K562 (cell line): ENCODE measurements around the gene IQCC. TPM values are rescaled to one million over a fixed set of nuclear protein-coding genes. Genes with fewer than 3 reads are reported as not detected.

Experiments
- DDX20 ChIP-seq: fragments of 450-650 bp; IDR thresholded peaks from 2 replicates; pipeline ENCODE4 v1.6.1; 2016; ENCODE audit warnings: missing genetic modification characterization, low read depth, mild to moderate bottlenecking, missing compliant biosample characterization, moderate library complexity
- EZH2 ChIP-seq: IDR thresholded peaks from 2 replicates; pipeline ENCODE4 v1.6.1; 2012; ENCODE audit warnings: low read depth, mild to moderate bottlenecking, inconsistent platforms, low read length, borderline replicate concordance
- GABPB1 ChIP-seq: sonication (generic); formaldehyde crosslinking; IDR thresholded peaks from 2 replicates; pipeline ENCODE4 v1.8.0; 2022; ENCODE audit warnings: mild to moderate bottlenecking, missing genetic modification reagents
- HBP1 ChIP-seq: fragments of 450-650 bp; formaldehyde crosslinking; IDR thresholded peaks from 2 replicates; pipeline ENCODE4 v1.4.0; 2022; ENCODE audit warnings: missing genetic modification characterization
- HDAC6 ChIP-seq: IDR thresholded peaks from 2 replicates; pipeline ENCODE4 v1.6.1; 2012; ENCODE audit warnings: low read depth, mild to moderate bottlenecking, control low read depth, inconsistent platforms, low read length, moderate library complexity
- MAFG ChIP-seq: fragments of 450-650 bp; conservative IDR thresholded peaks from 2 replicates; pipeline ENCODE4 v1.6.1; 2016; ENCODE audit warnings: missing genetic modification characterization, missing compliant biosample characterization
- NFXL1 ChIP-seq: fragments of 450-650 bp; formaldehyde crosslinking; IDR thresholded peaks from 2 replicates; pipeline ENCODE4 v1.4.0; 2021; ENCODE audit warnings: mild to moderate bottlenecking
- OTX1 ChIP-seq: fragments of 450-650 bp; formaldehyde crosslinking; IDR thresholded peaks from 2 replicates; pipeline ENCODE4 v1.4.0; 2022; ENCODE audit warnings: mild to moderate bottlenecking
- PCBP2 ChIP-seq: fragments of 200-400 bp; formaldehyde crosslinking; IDR thresholded peaks from 2 replicates; pipeline ENCODE4 v1.6.1; 2018; ENCODE audit warnings: low read length, low read depth, mild to moderate bottlenecking, moderate library complexity; ENCODE audit not compliant: poor library complexity, severe bottlenecking
- POLR2AphosphoS2 ChIP-seq: IDR thresholded peaks from 2 replicates; pipeline ENCODE4 v1.6.1; 2012; ENCODE audit warnings: low read length, improper control_type of control experiment
- RAD21 ChIP-seq, 2 experiments: fragments of 250-450 bp in 1 of 2; fragments of 450-650 bp in 1 of 2; sonication (Bioruptor Pico) in 1 of 2; formaldehyde crosslinking in 1 of 2; IDR thresholded peaks in 1 of 2; conservative IDR thresholded peaks in 1 of 2; 2 replicates each; pipeline versions ENCODE4 v1.4.0 to v1.8.0; 2020 to 2022; ENCODE audit warnings: mild to moderate bottlenecking in 2 of 2, moderate library complexity in 1 of 2
- THRB ChIP-seq: fragments of 450-650 bp; formaldehyde crosslinking; conservative IDR thresholded peaks from 2 replicates; pipeline ENCODE4 v1.4.0; 2022; ENCODE audit warnings: mild to moderate bottlenecking, missing genetic modification characterization
- ZBTB1 ChIP-seq: sonication (generic); formaldehyde crosslinking; IDR thresholded peaks from 2 replicates; pipeline ENCODE4 v1.8.1; 2023; ENCODE audit warnings: missing genetic modification reagents, low read depth, mild to moderate bottlenecking, borderline replicate concordance
- ZBTB9 ChIP-seq: fragments of 450-650 bp; formaldehyde crosslinking; IDR thresholded peaks from 2 replicates; pipeline ENCODE4 v1.4.0; 2020; ENCODE audit warnings: mild to moderate bottlenecking, moderate library complexity
- ZFP1 ChIP-seq: fragments of 450-650 bp; formaldehyde crosslinking; IDR thresholded peaks from 2 replicates; pipeline ENCODE4 v1.4.0; 2020; ENCODE audit warnings: mild to moderate bottlenecking, mixed read lengths
- ZFPM2 ChIP-seq: fragments of 250-450 bp; sonication (Bioruptor Pico); IDR thresholded peaks from 2 replicates; pipeline ENCODE4 v1.5.1; 2022; ENCODE audit warnings: mild to moderate bottlenecking
- ZNF551 ChIP-seq: fragments of 250-450 bp; sonication (Bioruptor Pico); IDR thresholded peaks from 2 replicates; pipeline ENCODE4 v1.5.0; 2021; ENCODE audit warnings: mild to moderate bottlenecking, moderate library complexity
- polyA plus RNA-seq, 8 experiments: library from polyadenylated mRNA; depleted of rRNA in 4 of 8; stranded (reverse) in 5 of 8; unstranded in 3 of 8; fragments of >200 nt; fragmentation: Nextera tagmentation in 2 of 8; fragmentation: Illumina TruSeq in 1 of 8; extraction: Ambion mirVana in 2 of 8; extraction: Trizol in 1 of 8; gene quantifications; 2 replicates each; pipeline versions ENCODE4 v1.2.1 to v1.2.3, GENCODE V29; 2011 to 2014; ENCODE audit warnings: inconsistent platforms in 1 of 8, missing spikeins in 1 of 8
- total RNA-seq, 7 experiments: library from RNA; depleted of rRNA in 6 of 7; stranded (reverse); fragments of >200 nt in 6 of 7; fragmentation: Illumina TruSeq in 2 of 7; extraction: Trizol in 2 of 7; gene quantifications; 2 replicates each; pipeline versions ENCODE4 v1.2.1 to v1.2.3, GENCODE V29; 2011 to 2021; ENCODE audit warnings: low replicate concordance in 1 of 7
- TF ChIP-seq, protein P1 (sequence below): fragments of 200-800 bp; sonication (Bioruptor generic); IDR thresholded peaks from 2 replicates; pipeline ENCODE4 v1.6.1; 2016; ENCODE audit warnings: missing genetic modification characterization, missing compliant biosample characterization

The IQCC gene
- total and polyA plus RNA-seq, 9 of the 15 experiments (the other 6 are each of a cell fraction or from before 2014, with no cell fraction given): 8.1 to 16.5 (median 10.7) TPM

DNA sequence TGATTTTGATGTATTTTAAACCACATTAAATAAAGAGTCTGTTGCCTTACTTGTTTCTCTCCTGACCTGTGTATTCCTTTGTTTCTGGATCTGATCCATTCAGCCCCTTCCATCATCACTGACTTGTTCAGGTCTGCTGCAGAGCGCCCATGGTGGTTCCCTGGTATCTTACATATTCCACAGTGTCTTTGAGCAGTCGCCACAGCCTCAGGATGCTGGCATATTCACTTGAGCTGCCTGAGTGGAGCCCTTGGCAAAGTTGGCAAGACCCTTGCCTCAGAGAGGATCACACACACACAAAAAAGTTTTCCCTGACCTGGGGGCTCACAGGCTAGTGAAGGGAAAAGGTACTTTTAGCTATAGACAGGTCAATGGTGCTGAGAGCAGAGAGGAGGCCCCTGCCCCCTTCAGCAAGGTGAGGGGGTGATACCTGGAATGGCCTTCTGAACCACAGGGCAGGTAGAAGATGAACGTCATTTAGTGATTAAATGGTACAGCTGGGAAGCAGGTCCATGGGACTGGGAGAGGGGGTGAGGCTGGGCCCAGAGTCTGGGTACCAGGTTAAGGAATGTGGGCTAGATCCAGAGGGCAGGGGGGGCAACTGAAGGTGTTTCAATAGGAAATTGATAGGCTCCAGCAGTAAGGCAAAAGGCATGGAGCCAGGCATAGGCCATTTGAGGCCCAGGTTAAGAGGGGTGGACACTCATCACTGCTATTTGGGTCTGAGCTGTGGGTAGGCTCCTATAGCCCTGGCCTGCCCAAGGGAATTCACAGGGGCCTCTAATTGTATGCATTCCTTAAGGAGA, 7.0 kb upstream of the IQCC start (continued):
- TF ChIP-seq ZBTB1 (CRISPR knock-in tag) (no peak), HDAC6 (no peak), ZBTB9 (CRISPR knock-in tag) (0 out of 2 replicates have a peak, but pooled peaks have one; percentile 25), ZFPM2 (no peak), GABPB1 (CRISPR knock-in tag) (0 out of 2 replicates have a peak, but pooled peaks have one; percentile 22), MAFG (tag) (no peak), NFXL1 (CRISPR knock-in tag) (no peak), OTX1 (peak; percentile 68; the same call in 1 of the 2 replicates), POLR2AphosphoS2 (peak; percentile 87; the same call in 1 of the 2 replicates), RAD21 (CRISPR knock-in tag; conservative IDR thresholded peaks at IDR 0.05 in 1 of 2, IDR thresholded peaks at IDR 0.05 in 1 of 2) (no peak), HBP1 (CRISPR knock-in tag) (peak; percentile 89), DDX20 (tag) (no peak), THRB (CRISPR knock-in tag) (peak; percentile 80), PCBP2 (no peak), EZH2 (no peak), ZFP1 (CRISPR knock-in tag) (no peak), ZNF551 (CRISPR knock-in tag) (no peak)
- TF ChIP-seq, protein P1, sequence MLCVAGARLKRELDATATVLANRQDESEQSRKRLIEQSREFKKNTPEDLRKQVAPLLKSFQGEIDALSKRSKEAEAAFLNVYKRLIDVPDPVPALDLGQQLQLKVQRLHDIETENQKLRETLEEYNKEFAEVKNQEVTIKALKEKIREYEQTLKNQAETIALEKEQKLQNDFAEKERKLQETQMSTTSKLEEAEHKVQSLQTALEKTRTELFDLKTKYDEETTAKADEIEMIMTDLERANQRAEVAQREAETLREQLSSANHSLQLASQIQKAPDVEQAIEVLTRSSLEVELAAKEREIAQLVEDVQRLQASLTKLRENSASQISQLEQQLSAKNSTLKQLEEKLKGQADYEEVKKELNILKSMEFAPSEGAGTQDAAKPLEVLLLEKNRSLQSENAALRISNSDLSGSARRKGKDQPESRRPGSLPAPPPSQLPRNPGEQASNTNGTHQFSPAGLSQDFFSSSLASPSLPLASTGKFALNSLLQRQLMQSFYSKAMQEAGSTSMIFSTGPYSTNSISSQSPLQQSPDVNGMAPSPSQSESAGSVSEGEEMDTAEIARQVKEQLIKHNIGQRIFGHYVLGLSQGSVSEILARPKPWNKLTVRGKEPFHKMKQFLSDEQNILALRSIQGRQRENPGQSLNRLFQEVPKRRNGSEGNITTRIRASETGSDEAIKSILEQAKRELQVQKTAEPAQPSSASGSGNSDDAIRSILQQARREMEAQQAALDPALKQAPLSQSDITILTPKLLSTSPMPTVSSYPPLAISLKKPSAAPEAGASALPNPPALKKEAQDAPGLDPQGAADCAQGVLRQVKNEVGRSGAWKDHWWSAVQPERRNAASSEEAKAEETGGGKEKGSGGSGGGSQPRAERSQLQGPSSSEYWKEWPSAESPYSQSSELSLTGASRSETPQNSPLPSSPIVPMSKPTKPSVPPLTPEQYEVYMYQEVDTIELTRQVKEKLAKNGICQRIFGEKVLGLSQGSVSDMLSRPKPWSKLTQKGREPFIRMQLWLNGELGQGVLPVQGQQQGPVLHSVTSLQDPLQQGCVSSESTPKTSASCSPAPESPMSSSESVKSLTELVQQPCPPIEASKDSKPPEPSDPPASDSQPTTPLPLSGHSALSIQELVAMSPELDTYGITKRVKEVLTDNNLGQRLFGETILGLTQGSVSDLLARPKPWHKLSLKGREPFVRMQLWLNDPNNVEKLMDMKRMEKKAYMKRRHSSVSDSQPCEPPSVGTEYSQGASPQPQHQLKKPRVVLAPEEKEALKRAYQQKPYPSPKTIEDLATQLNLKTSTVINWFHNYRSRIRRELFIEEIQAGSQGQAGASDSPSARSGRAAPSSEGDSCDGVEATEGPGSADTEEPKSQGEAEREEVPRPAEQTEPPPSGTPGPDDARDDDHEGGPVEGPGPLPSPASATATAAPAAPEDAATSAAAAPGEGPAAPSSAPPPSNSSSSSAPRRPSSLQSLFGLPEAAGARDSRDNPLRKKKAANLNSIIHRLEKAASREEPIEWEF (CRISPR knock-in tag): no peak
